Endothelial cell of umbilical vein (primary cell): ENCODE data around the gene TUBB4A. TPM values are rescaled to one million over a fixed set of nuclear protein-coding genes. Genes with fewer than 3 reads are reported as not detected.

Experiments used
- BruUV-seq: library from RNA; stranded (reverse); fragments of 400-500 nt; replicated peaks from 2 replicates; lab custom pipeline; 2021; lab: Mats Ljungman, UMichigan
- CTCF ChIA-PET: fragments of 300-600, 350-600 bp; sonication (Branson Sonifier 250); formaldehyde crosslinking; loops from one replicate; lab custom pipeline; 2021; ENCODE audit warnings: antibody characterized with exemption, inconsistent platforms; lab: Charles Lee
- POLR2A ChIA-PET: fragments of 300-600, 350-600 bp; sonication (Branson Sonifier 250); formaldehyde crosslinking; loops from one replicate; lab custom pipeline; 2021; ENCODE audit warnings: antibody characterized with exemption, inconsistent platforms; lab: Charles Lee
- DNase-seq: peaks from one replicate; pipeline ENCODE4 v3.0.0-alpha.2; 2011; ENCODE audit warnings: low read depth, low spot score
- FAIRE-seq: peaks from 2 replicates; lab custom pipeline; 2011; peaks lifted over from hg19 to GRCh38; lab: Jason Lieb, UNC
- H2AFZ ChIP-seq: 2 replicates; pipeline ENCODE4 v1.6.0; 2012; ENCODE audit warnings: low read depth, low read length, control low read depth, inconsistent platforms
- H3K27ac ChIP-seq: 2 replicates; pipeline ENCODE4 v1.5.1; 2011; ENCODE audit warnings: low read depth, mild to moderate bottlenecking, control low read depth, low read length, moderate library complexity; ENCODE audit not compliant: insufficient read depth
- H3K27me3 ChIP-seq, 2 experiments: 2 replicates each; pipeline versions ENCODE4 v1.6.0 to v1.6.1; 2011; ENCODE audit warnings: low read length in 2 of 2, mixed read lengths in 1 of 2; ENCODE audit not compliant: control insufficient read depth in 2 of 2, insufficient read depth in 2 of 2
- H3K36me3 ChIP-seq, 2 experiments: 2 replicates in 1 of 2; 3 replicates in 1 of 2; pipeline ENCODE4 v1.5.1; 2011; ENCODE audit warnings: low read length in 2 of 2, mild to moderate bottlenecking in 1 of 2, moderate library complexity in 1 of 2; ENCODE audit not compliant: control insufficient read depth in 2 of 2, insufficient read depth in 2 of 2; ENCODE audit errors: extremely low read depth in 1 of 2
- H3K4me1 ChIP-seq: 3 replicates; pipeline ENCODE4 v1.5.1; 2011; ENCODE audit warnings: mild to moderate bottlenecking, low read length; ENCODE audit not compliant: control insufficient read depth, insufficient read depth; ENCODE audit errors: extremely low read depth
- H3K4me2 ChIP-seq: 2 replicates; pipeline ENCODE4 v1.6.1; 2011; ENCODE audit warnings: low read length, control low read depth, mixed read lengths; ENCODE audit not compliant: insufficient read depth
- H3K4me3 ChIP-seq, 3 experiments: fragments of 200-600 bp in 1 of 3; sonication (generic), shearing (Covaris generic) in 1 of 3; replicated peaks in 1 of 3; 2 replicates each; pipeline ENCODE4 v1.5.1; 2011 to 2016; ENCODE audit warnings: control low read depth in 3 of 3, low read length in 3 of 3, mild to moderate bottlenecking in 2 of 3, inconsistent platforms in 1 of 3, low read depth in 1 of 3, moderate library complexity in 1 of 3; ENCODE audit not compliant: insufficient read depth in 1 of 3
- H3K79me2 ChIP-seq: 2 replicates; pipeline ENCODE4 v1.6.0; 2012; ENCODE audit warnings: low read length, inconsistent platforms; ENCODE audit not compliant: control insufficient read depth, insufficient read depth
- H3K9ac ChIP-seq: replicated peaks from 2 replicates; pipeline ENCODE3; 2011; ENCODE audit warnings: low read length, control low read depth; ENCODE audit not compliant: insufficient read depth; ENCODE audit errors: extremely low read depth
- H3K9me1 ChIP-seq: replicated peaks from 3 replicates; pipeline ENCODE4 v1.6.0; 2011; ENCODE audit warnings: mild to moderate bottlenecking, low read length; ENCODE audit not compliant: control insufficient read depth, insufficient read depth; ENCODE audit errors: extremely low read depth
- H3K9me3 ChIP-seq: replicated peaks from 2 replicates; pipeline ENCODE4 v1.5.1; 2012; ENCODE audit warnings: low read length, inconsistent platforms; ENCODE audit not compliant: control insufficient read depth, insufficient read depth
- H4K20me1 ChIP-seq: replicated peaks from 2 replicates; pipeline ENCODE3; 2011; ENCODE audit warnings: mild to moderate bottlenecking, low read length; ENCODE audit not compliant: control insufficient read depth, insufficient read depth; ENCODE audit errors: extremely low read depth
- EZH2 ChIP-seq: IDR thresholded peaks from 2 replicates; pipeline ENCODE4 v1.6.1; 2012; ENCODE audit warnings: borderline replicate concordance, low read depth, mild to moderate bottlenecking, moderate library complexity, low read length, inconsistent platforms; ENCODE audit not compliant: severe bottlenecking
- FOS ChIP-seq: IDR thresholded peaks from 2 replicates; pipeline ENCODE4 v1.6.1; 2011; ENCODE audit warnings: mild to moderate bottlenecking, low read length, moderate library complexity, borderline replicate concordance; ENCODE audit not compliant: insufficient read depth
- GATA2 ChIP-seq: IDR thresholded peaks from 2 replicates; pipeline ENCODE4 v1.7.0; 2011; ENCODE audit warnings: low read depth, mild to moderate bottlenecking, moderate library complexity, mixed read lengths, low read length; ENCODE audit not compliant: insufficient read length, insufficient read depth
- JUN ChIP-seq: IDR thresholded peaks from 2 replicates; pipeline ENCODE4 v1.6.1; 2011; ENCODE audit warnings: borderline replicate concordance, low read depth; ENCODE audit not compliant: insufficient read length, insufficient read depth
- MYC ChIP-seq: IDR thresholded peaks from one replicate; pipeline ENCODE4 v1.6.1; 2011; ENCODE audit warnings: mild to moderate bottlenecking, low read depth, low read length
- POLR2A ChIP-seq: IDR thresholded peaks from 2 replicates; pipeline ENCODE4 v1.6.1; 2012; ENCODE audit warnings: low read depth, mild to moderate bottlenecking, control low read depth, low read length
- POLR2AphosphoS5 ChIP-seq: IDR thresholded peaks from 2 replicates; pipeline ENCODE4 v1.6.1; 2012; ENCODE audit warnings: low read depth, mild to moderate bottlenecking, control low read depth, low read length, moderate library complexity; ENCODE audit not compliant: insufficient read depth
- dilution Hi-C: fragments of 300-500 bp; cut with MboI; formaldehyde crosslinking; loops from one replicate; pipeline ENCODE4 v1.15.0; 2019; ENCODE audit warnings: low sequenced_read_pairs; ENCODE audit not compliant: extremely low pct_ligation_motif_present
- intact Hi-C: fragments of 100-400 bp; cut with micrococcal nuclease; formaldehyde crosslinking; loops from one replicate; pipeline ENCODE4 v1.10.0; 2022
- polyA plus RNA-seq, 4 experiments: library from polyadenylated mRNA; depleted of rRNA in 3 of 4; stranded (reverse) in 3 of 4; unstranded in 1 of 4; fragments of >200 nt; gene quantifications; 2 replicates each; pipeline versions ENCODE4 v1.2.1 to v1.2.3, GENCODE V29; 2011 to 2012; ENCODE audit warnings: missing spikeins in 1 of 4
- total RNA-seq: library from RNA; stranded (reverse); gene quantifications from 2 replicates; pipeline ENCODE4 v1.2.3, GENCODE V29; 2021
- TF ChIP-seq, protein P1 (sequence below): IDR thresholded peaks from 2 replicates; pipeline ENCODE4 v1.6.1; 2011; ENCODE audit not compliant: insufficient read depth, insufficient read length
- TF ChIP-seq, protein P2 (sequence below), 2 donors: IDR thresholded peaks; 1 replicate in 1 of 2; 2 replicates in 1 of 2; pipeline ENCODE4 v1.5.1; 2011; ENCODE audit warnings: low read length in 2 of 2, mild to moderate bottlenecking in 2 of 2, moderate library complexity in 2 of 2, control low read depth in 1 of 2, inconsistent platforms in 1 of 2, low read depth in 1 of 2; ENCODE audit not compliant: insufficient read depth in 1 of 2; ENCODE audit errors: extremely low read depth in 1 of 2

The TUBB4A gene
- total and polyA plus RNA-seq, 2 donors (not counting 3 experiments of a cell fraction or from before 2014, with no cell fraction given) = not detected

DNA sequence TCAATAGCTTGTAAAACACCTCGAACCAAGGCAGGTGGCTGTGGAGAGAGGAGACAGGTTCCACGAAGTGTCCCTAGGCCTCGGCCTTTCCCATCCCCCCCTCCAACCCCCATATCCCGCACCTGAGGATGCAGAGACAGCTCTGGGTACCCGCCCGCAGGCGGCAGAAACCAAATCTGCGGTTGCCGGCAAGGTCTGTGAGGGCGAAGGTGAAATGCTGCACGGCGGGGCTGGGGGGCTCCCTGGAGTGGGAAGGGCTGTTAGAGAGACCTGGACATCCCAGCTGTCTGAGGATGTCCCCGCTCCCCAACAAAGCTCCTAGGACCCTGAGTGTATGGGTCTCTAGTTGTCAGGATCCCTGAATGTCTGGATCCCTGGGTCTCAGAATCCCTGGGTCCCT, 23.3 kb downstream of the TUBB4A start:
- FAIRE-seq = no peak

DNA sequence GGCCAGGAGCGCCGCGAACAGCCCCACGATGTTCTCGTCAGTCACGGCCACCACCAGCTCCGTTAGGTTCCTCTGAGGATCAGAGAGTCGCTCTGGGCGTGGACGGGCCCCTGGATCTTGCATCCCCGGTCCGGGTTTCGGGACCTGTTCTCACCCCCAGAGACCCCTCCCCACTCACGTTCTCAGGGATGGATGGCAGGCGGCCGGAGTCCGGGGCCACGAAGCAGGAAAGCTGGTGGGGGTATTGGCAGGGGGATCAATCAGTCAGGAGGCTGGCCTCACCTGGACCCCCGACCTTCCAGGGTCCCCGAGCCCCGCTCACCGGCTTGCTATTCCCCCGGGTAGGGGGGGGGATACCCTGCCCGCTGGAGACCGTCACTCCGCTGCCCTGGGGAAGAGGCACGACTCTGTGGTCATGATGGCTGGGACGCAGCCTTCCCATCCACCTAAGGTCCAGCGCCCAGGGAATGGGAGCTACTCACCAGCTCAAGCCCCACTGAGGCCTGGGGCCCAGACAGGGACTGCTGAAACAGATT, 25.1 kb downstream of the TUBB4A start:
- H3K9me1 ChIP-seq = no peaks in the 10 kb centered on the region
- peaks cover 0 to 9% of the 10 kb centered on the region in 2 experiments for H3K27me3 ChIP-seq
- peak overlapping the region; percentile 20 for H3K4me2 ChIP-seq
- TF ChIP-seq MYC = no peak
- no peak for TF ChIP-seq JUN
- no peak for TF ChIP-seq GATA2
- TF ChIP-seq FOS = no peak
- TF ChIP-seq, protein P1, sequence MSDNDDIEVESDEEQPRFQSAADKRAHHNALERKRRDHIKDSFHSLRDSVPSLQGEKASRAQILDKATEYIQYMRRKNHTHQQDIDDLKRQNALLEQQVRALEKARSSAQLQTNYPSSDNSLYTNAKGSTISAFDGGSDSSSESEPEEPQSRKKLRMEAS = no peak
- TF ChIP-seq EZH2 = no peak
- no peak for TF ChIP-seq POLR2A
- TF ChIP-seq POLR2AphosphoS5 = no peak
- TF ChIP-seq, protein P2, sequence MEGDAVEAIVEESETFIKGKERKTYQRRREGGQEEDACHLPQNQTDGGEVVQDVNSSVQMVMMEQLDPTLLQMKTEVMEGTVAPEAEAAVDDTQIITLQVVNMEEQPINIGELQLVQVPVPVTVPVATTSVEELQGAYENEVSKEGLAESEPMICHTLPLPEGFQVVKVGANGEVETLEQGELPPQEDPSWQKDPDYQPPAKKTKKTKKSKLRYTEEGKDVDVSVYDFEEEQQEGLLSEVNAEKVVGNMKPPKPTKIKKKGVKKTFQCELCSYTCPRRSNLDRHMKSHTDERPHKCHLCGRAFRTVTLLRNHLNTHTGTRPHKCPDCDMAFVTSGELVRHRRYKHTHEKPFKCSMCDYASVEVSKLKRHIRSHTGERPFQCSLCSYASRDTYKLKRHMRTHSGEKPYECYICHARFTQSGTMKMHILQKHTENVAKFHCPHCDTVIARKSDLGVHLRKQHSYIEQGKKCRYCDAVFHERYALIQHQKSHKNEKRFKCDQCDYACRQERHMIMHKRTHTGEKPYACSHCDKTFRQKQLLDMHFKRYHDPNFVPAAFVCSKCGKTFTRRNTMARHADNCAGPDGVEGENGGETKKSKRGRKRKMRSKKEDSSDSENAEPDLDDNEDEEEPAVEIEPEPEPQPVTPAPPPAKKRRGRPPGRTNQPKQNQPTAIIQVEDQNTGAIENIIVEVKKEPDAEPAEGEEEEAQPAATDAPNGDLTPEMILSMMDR (IDR thresholded peaks at IDR 0.05; ENCODE audit: extremely low read depth in 1 of 2, insufficient read depth in 1 of 2, low read depth in 1 of 2, low read length in 2 of 2) = no peak
- H3K27ac ChIP-seq = no peak overlapping the region
- DNase-seq = no peak
- dilution Hi-C loops (no loop called here), intact Hi-C loops (no loop called here)
- BruUV-seq = no TSS peak
- no peak overlapping the region for H3K9ac ChIP-seq
- no peak overlapping the region for H3K4me3 ChIP-seq
- POLR2A ChIA-PET = interaction anchor here (0.9 kb wide), 1 partner anchor 14 kb away, joined by 4 read pairs; no protein-coding TSS in a partner anchor
- H3K79me2 ChIP-seq = no peaks in the 10 kb centered on the region
- FAIRE-seq = no peak
- H2AFZ ChIP-seq = peak overlapping the region; percentile 84
- no peaks in the 10 kb centered on the region for H4K20me1 ChIP-seq
- H3K9me3 ChIP-seq = no peaks in the 10 kb centered on the region
- no peaks in the 10 kb centered on the region for H3K36me3 ChIP-seq
- CTCF ChIA-PET = interaction anchor here (0.7 to 2.3 kb wide), 2 partner anchors 14 to 40 kb away, joined by 3 to 7 read pairs; no protein-coding TSS in a partner anchor
- H3K4me1 ChIP-seq = peaks cover 2% of the 10 kb centered on the region

More for the DNA sequence above, 23.3 kb downstream of the TUBB4A start:
- Histone ChIP-seq H3K36me3 (no peaks in the 10 kb centered on the region), H3K9me3 (no peaks in the 10 kb centered on the region), H3K27me3 (peaks cover 0 to 9% of the 10 kb centered on the region in 2 experiments), H3K4me2 (no peak overlapping the region), H3K27ac (no peak overlapping the region), H3K4me3 (no peak overlapping the region), H3K79me2 (no peaks in the 10 kb centered on the region), H3K9me1 (no peaks in the 10 kb centered on the region), H3K9ac (no peak overlapping the region), H4K20me1 (no peaks in the 10 kb centered on the region), H3K4me1 (peaks cover 2% of the 10 kb centered on the region), H2AFZ (no peak overlapping the region)
- dilution Hi-C loops (no loop called here), intact Hi-C loops (no loop called here)
- no peak for DNase-seq
- ChIA-PET CTCF (no interaction called here), POLR2A (no interaction called here)
- no TSS peak for BruUV-seq
- TF ChIP-seq POLR2AphosphoS5 (no peak), POLR2A (no peak)
